ENCODE data around the gene CNNM4. TPM values are rescaled to one million over a fixed set of nuclear protein-coding genes. Genes with fewer than 3 reads are reported as not detected.

Gene CNNM4
- total RNA-seq (1 to 10 TPM; 6.9 to 7.2 TPM), polyA plus RNA-seq (4.1 TPM)

GRCh38 chr2:96760036-96760985, at the start of gene CNNM4:
CNNM4 (plus strand) TSS chr2:96760902; CDS start chr2:96761000, 98 bp downstream.
- Mint-ChIP-seq H3K9me3 (no peaks in the 10 kb centered on the region), H3K36me3 (no peaks in the 10 kb centered on the region), H3K4me3 (peak within 1 kb of the TSS; percentile 86 to 94 (median 87)), H3K4me1 (peaks cover 45 to 62% (median 54%) of the 10 kb centered on the region in 3 donors), H3K27ac (peak within 1 kb of the TSS; percentile 85 to 96 (median 90)), H3K27me3 (peaks cover 0 to 1% of the 10 kb centered on the region in 2 donors)
- no peaks in the 10 kb centered on the region for H3K9me3 ChIP-seq (ENCODE audit: low read length)
- peak within 1 kb of the TSS; percentile 91 for H3K4me3 ChIP-seq (ENCODE audit: low read length)
- DNase-seq = peak; percentile 85 to 93 (median 90)
- ChIA-PET POLR2A (interaction anchor here (0.6 to 2.7 kb wide), 6 partner anchors 13 to 97 kb away, joined by 3 to 10 read pairs (median 4); partner anchors contain the start of genes ANKRD39, CNNM3 and LMAN2L), CTCF (interaction anchor here (0.6 to 4.5 kb wide), 19 partner anchors 9 to 165 kb away, joined by 3 to 36 read pairs (median 5); partner anchors contain the start of genes ANKRD39 and CNNM3)
- H3K27me3 ChIP-seq (ENCODE audit: insufficient read depth, low read length, poor library complexity, severe bottlenecking) = no peaks in the 10 kb centered on the region
- H3K36me3 ChIP-seq (ENCODE audit: insufficient read depth, low read length) = no peaks in the 10 kb centered on the region
- H3K27ac ChIP-seq (ENCODE audit: low read depth, low read length) = peak within 1 kb of the TSS; percentile 76
- peaks cover 53% of the 10 kb centered on the region for H3K4me1 ChIP-seq (ENCODE audit: insufficient read depth, low read length)

GRCh38 chr2:96710985-96711384, 49.7 kb upstream of the CNNM4 start:
- H3K4me1 ChIP-seq (ENCODE audit: insufficient read depth, low read length) = no peaks in the 10 kb centered on the region
- peaks cover 37% of the 10 kb centered on the region for H3K36me3 ChIP-seq (ENCODE audit: insufficient read depth, low read length)

GRCh38 chr2:96715658-96716057, 45.0 kb upstream of the CNNM4 start:
- peaks cover 0 to 5% (median 0%) of the 10 kb centered on the region in 3 donors for H3K4me1 Mint-ChIP-seq
- CTCF ChIA-PET = no interaction called here
- H3K9me3 ChIP-seq (ENCODE audit: low read length) = no peaks in the 10 kb centered on the region

More at GRCh38 chr2:96710985-96711384, 49.7 kb upstream of the CNNM4 start:
- Mint-ChIP-seq H3K27ac (no peak overlapping the region), H3K36me3 (peaks cover 10 to 83% (median 29%) of the 10 kb centered on the region in 3 donors), H3K9me3 (no peaks in the 10 kb centered on the region), H3K4me3 (no peak overlapping the region), H3K27me3 (no peaks in the 10 kb centered on the region), H3K4me1 (peaks cover 0 to 1% (median 0%) of the 10 kb centered on the region in 3 donors)
- no peak overlapping the region for H3K27ac ChIP-seq (ENCODE audit: low read depth, low read length)
- H3K4me3 ChIP-seq (ENCODE audit: low read length) = no peak overlapping the region
- ChIA-PET CTCF (interaction anchor here (1.1 kb wide), 1 partner anchor 10 kb away, joined by 4 read pairs; no protein-coding TSS in a partner anchor), POLR2A (no interaction called here)
- no peaks in the 10 kb centered on the region for H3K9me3 ChIP-seq (ENCODE audit: low read length)
- no peaks in the 10 kb centered on the region for H3K27me3 ChIP-seq (ENCODE audit: insufficient read depth, low read length, poor library complexity, severe bottlenecking)
- no peak for DNase-seq

GRCh38 chr2:96716388-96716787, 44.3 kb upstream of the CNNM4 start:
- peaks cover 0 to 5% (median 0%) of the 10 kb centered on the region in 3 donors for H3K4me1 Mint-ChIP-seq
- ChIA-PET CTCF (no interaction called here), POLR2A (no interaction called here)
- no peak overlapping the region for H3K27ac ChIP-seq (ENCODE audit: low read depth, low read length)
- H3K27ac Mint-ChIP-seq = peak overlapping the region in 2 of 8 donors; percentile 77 to 80
- peaks cover 2% of the 10 kb centered on the region for H3K36me3 ChIP-seq (ENCODE audit: insufficient read depth, low read length)
- H3K4me3 Mint-ChIP-seq = no peak overlapping the region
- no peak for DNase-seq
- no peaks in the 10 kb centered on the region for H3K9me3 ChIP-seq (ENCODE audit: low read length)
- no peak overlapping the region for H3K4me3 ChIP-seq (ENCODE audit: low read length)
- no peaks in the 10 kb centered on the region for H3K9me3 Mint-ChIP-seq
- no peaks in the 10 kb centered on the region for H3K27me3 Mint-ChIP-seq
- H3K36me3 Mint-ChIP-seq = peaks cover 0 to 58% (median 20%) of the 10 kb centered on the region in 3 donors
- H3K27me3 ChIP-seq (ENCODE audit: insufficient read depth, low read length, poor library complexity, severe bottlenecking) = no peaks in the 10 kb centered on the region
- H3K4me1 ChIP-seq (ENCODE audit: insufficient read depth, low read length) = no peaks in the 10 kb centered on the region

More at GRCh38 chr2:96715658-96716057, 45.0 kb upstream of the CNNM4 start:
- Mint-ChIP-seq H3K9me3 (no peaks in the 10 kb centered on the region), H3K27me3 (no peaks in the 10 kb centered on the region), H3K27ac (no peak overlapping the region), H3K4me3 (no peak overlapping the region), H3K36me3 (peaks cover 7 to 63% (median 25%) of the 10 kb centered on the region in 3 donors)
- DNase-seq = no peak
- no peak overlapping the region for H3K4me3 ChIP-seq (ENCODE audit: low read length)
- peaks cover 9% of the 10 kb centered on the region for H3K36me3 ChIP-seq (ENCODE audit: insufficient read depth, low read length)
- POLR2A ChIA-PET = no interaction called here
- no peaks in the 10 kb centered on the region for H3K27me3 ChIP-seq (ENCODE audit: insufficient read depth, low read length, poor library complexity, severe bottlenecking)
- no peaks in the 10 kb centered on the region for H3K4me1 ChIP-seq (ENCODE audit: insufficient read depth, low read length)
- H3K27ac ChIP-seq (ENCODE audit: low read depth, low read length) = no peak overlapping the region

GRCh38 chr2:96726131-96726530, 34.6 kb upstream of the CNNM4 start:
- ChIA-PET POLR2A (no interaction called here), CTCF (interaction anchor here (1.0 kb wide), 1 partner anchor 48 kb away, joined by 4 read pairs; no protein-coding TSS in a partner anchor)
- no peak for DNase-seq
- Mint-ChIP-seq H3K27ac (peak overlapping the region in 1 of 8 donors; percentile 14), H3K36me3 (peaks cover 10 to 53% (median 19%) of the 10 kb centered on the region in 3 donors), H3K27me3 (no peaks in the 10 kb centered on the region), H3K4me1 (no peaks in the 10 kb centered on the region), H3K4me3 (no peak overlapping the region), H3K9me3 (no peaks in the 10 kb centered on the region)
- H3K27ac ChIP-seq (ENCODE audit: low read depth, low read length) = no peak overlapping the region
- no peaks in the 10 kb centered on the region for H3K4me1 ChIP-seq (ENCODE audit: insufficient read depth, low read length)
- H3K36me3 ChIP-seq (ENCODE audit: insufficient read depth, low read length) = peaks cover 11% of the 10 kb centered on the region
- no peaks in the 10 kb centered on the region for H3K27me3 ChIP-seq (ENCODE audit: insufficient read depth, low read length, poor library complexity, severe bottlenecking)
- H3K4me3 ChIP-seq (ENCODE audit: low read length) = no peak overlapping the region
- no peaks in the 10 kb centered on the region for H3K9me3 ChIP-seq (ENCODE audit: low read length)

GRCh38 chr2:96727431-96727830, 33.3 kb upstream of the CNNM4 start:
- no peaks in the 10 kb centered on the region for H3K9me3 Mint-ChIP-seq
- POLR2A ChIA-PET = no interaction called here

GRCh38 chr2:96729748-96730147, 31.0 kb upstream of the CNNM4 start:
- no peak overlapping the region for H3K4me3 Mint-ChIP-seq
- Histone ChIP-seq H3K36me3 (ENCODE audit: insufficient read depth, low read length) (peaks cover 29% of the 10 kb centered on the region), H3K27me3 (ENCODE audit: insufficient read depth, low read length, poor library complexity, severe bottlenecking) (no peaks in the 10 kb centered on the region), H3K9me3 (ENCODE audit: low read length) (no peaks in the 10 kb centered on the region), H3K27ac (ENCODE audit: low read depth, low read length) (no peak overlapping the region), H3K4me3 (ENCODE audit: low read length) (no peak overlapping the region), H3K4me1 (ENCODE audit: insufficient read depth, low read length) (no peaks in the 10 kb centered on the region)
- H3K27ac Mint-ChIP-seq = no peak overlapping the region
- no peak for DNase-seq
- H3K4me1 Mint-ChIP-seq = peaks cover 0 to 3% (median 0%) of the 10 kb centered on the region in 3 donors
- no peaks in the 10 kb centered on the region for H3K27me3 Mint-ChIP-seq
- H3K36me3 Mint-ChIP-seq = peaks cover 13 to 69% (median 28%) of the 10 kb centered on the region in 3 donors
- ChIA-PET CTCF (no interaction called here), POLR2A (no interaction called here)
- no peaks in the 10 kb centered on the region for H3K9me3 Mint-ChIP-seq

More at GRCh38 chr2:96727431-96727830, 33.3 kb upstream of the CNNM4 start:
- CTCF ChIA-PET = no interaction called here
- Mint-ChIP-seq H3K36me3 (peaks cover 10 to 57% (median 19%) of the 10 kb centered on the region in 3 donors), H3K4me3 (no peak overlapping the region), H3K27me3 (no peaks in the 10 kb centered on the region), H3K27ac (no peak overlapping the region), H3K4me1 (no peaks in the 10 kb centered on the region)
- H3K27ac ChIP-seq (ENCODE audit: low read depth, low read length) = no peak overlapping the region
- H3K4me1 ChIP-seq (ENCODE audit: insufficient read depth, low read length) = no peaks in the 10 kb centered on the region
- H3K27me3 ChIP-seq (ENCODE audit: insufficient read depth, low read length, poor library complexity, severe bottlenecking) = no peaks in the 10 kb centered on the region
- no peak overlapping the region for H3K4me3 ChIP-seq (ENCODE audit: low read length)
- DNase-seq = no peak
- no peaks in the 10 kb centered on the region for H3K9me3 ChIP-seq (ENCODE audit: low read length)
- peaks cover 12% of the 10 kb centered on the region for H3K36me3 ChIP-seq (ENCODE audit: insufficient read depth, low read length)

- H3K27me3 ChIP-seq (ENCODE audit: insufficient read depth, low read length, poor library complexity, severe bottlenecking) = no peaks in the 10 kb centered on the region
- no peaks in the 10 kb centered on the region for H3K9me3 ChIP-seq (ENCODE audit: low read length)
- Mint-ChIP-seq H3K27me3 (no peaks in the 10 kb centered on the region), H3K9me3 (no peaks in the 10 kb centered on the region), H3K4me1 (peaks cover 0 to 4% (median 4%) of the 10 kb centered on the region in 3 donors), H3K4me3 (no peak overlapping the region), H3K27ac (peak overlapping the region in 4 of 8 donors; percentile 14 to 83 (median 60)), H3K36me3 (peaks cover 13 to 71% (median 26%) of the 10 kb centered on the region in 3 donors)
- no peak overlapping the region for H3K4me3 ChIP-seq (ENCODE audit: low read length)
- POLR2A ChIA-PET = no interaction called here
- no peak for DNase-seq
- H3K4me1 ChIP-seq (ENCODE audit: insufficient read depth, low read length) = no peaks in the 10 kb centered on the region
- H3K36me3 ChIP-seq (ENCODE audit: insufficient read depth, low read length) = peaks cover 29% of the 10 kb centered on the region
- CTCF ChIA-PET = no interaction called here
- H3K27ac ChIP-seq (ENCODE audit: low read depth, low read length) = no peak overlapping the region
These were observed 30.5 kb upstream of the CNNM4 start for GRCh38 chr2:96730212-96730611.
